ENCODE results near the gene SH2D4B.

Gene SH2D4B

DNA sequence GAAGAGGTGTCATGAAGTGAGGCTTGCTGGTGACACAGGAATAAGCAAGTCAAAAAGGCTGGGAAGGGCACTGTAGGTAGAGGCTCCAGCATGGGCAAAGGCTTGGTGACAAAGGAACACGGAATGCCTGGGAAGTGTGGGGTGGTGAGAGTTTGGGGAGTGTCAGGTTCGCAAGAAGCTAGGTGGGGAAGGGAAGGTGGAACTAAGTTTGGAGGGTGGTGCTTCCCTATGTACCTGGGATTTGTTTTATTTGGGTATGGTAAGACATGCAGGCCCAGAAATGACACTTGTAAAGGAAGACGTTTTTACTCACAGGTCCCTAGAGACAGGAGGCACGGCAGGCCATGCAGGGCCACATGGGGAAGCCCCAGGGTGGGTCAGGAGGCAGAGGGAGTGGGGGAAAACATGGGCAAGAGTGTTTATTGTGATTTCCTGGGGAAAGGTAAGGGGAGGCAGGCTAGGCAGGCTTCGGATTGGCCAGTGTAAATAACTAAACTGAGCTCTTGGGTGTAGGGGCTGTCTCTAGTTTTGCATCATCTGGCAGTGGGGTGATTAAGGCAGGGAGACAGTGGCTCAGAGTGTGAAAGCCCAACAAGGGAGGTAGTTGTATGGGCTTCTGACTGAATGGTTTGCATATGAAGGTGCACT is 52.1 kb downstream of the SH2D4B start:
- Histone ChIP-seq H3K9ac (ENCODE audit: low read depth in 1 of 2, low read length in 2 of 2) (no peak overlapping the region), H3K9me3 (ENCODE audit: control insufficient read depth in 2 of 2, low read length in 2 of 2) (no peaks in the 10 kb centered on the region), H3K27me3 (ENCODE audit: control insufficient read depth in 2 of 2, insufficient read depth in 2 of 2, low read length in 2 of 2) (no peaks in the 10 kb centered on the region), H3K36me3 (ENCODE audit: control insufficient read depth in 2 of 2, insufficient read depth in 2 of 2, low read length in 2 of 2) (no peaks in the 10 kb centered on the region), H3K4me1 (ENCODE audit: control insufficient read depth in 2 of 2, insufficient read depth in 2 of 2, low read length in 2 of 2) (no peaks in the 10 kb centered on the region), H3K4me3 (ENCODE audit: low read length in 2 of 2) (no peak overlapping the region), H3K27ac (ENCODE audit: low read depth in 2 of 2, low read length in 2 of 2) (no peak overlapping the region)

DNA sequence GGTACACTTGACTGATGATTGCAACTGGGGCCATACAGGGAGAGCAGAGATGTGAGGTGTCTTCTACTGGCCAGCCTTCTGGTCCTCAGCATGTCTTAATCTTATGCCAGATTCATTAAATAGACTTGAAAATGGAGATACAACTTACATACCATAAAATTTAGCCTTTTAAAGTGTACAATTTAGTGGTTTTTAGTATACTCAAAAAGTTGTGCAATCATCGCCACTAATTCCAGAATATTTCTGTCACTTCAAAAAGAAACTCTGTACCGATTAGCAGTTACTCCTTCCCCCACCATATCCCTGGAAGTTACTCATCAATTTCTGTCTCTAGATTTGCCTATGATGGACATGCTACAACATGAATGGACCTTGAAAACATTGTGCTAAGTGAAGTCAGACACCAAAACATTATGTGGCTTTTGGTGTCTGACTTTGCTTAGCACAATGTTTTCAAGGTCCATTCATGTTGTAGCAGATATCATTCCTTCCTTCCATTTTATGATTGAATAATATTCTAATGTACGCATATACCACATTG is 53.0 kb downstream of the SH2D4B start:
- H3K9ac ChIP-seq (ENCODE audit: low read depth in 1 of 2, low read length in 2 of 2), result no peak overlapping the region
- no peaks in the 10 kb centered on the region for H3K4me1 ChIP-seq (ENCODE audit: control insufficient read depth in 2 of 2, insufficient read depth in 2 of 2, low read length in 2 of 2)
- H3K27ac ChIP-seq (ENCODE audit: low read depth in 2 of 2, low read length in 2 of 2), result no peak overlapping the region
- no peaks in the 10 kb centered on the region for H3K9me3 ChIP-seq (ENCODE audit: control insufficient read depth in 2 of 2, low read length in 2 of 2)
- H3K27me3 ChIP-seq (ENCODE audit: control insufficient read depth in 2 of 2, insufficient read depth in 2 of 2, low read length in 2 of 2), result no peaks in the 10 kb centered on the region
- no peaks in the 10 kb centered on the region for H3K36me3 ChIP-seq (ENCODE audit: control insufficient read depth in 2 of 2, insufficient read depth in 2 of 2, low read length in 2 of 2)
- no peak overlapping the region for H3K4me3 ChIP-seq (ENCODE audit: low read length in 2 of 2)

DNA sequence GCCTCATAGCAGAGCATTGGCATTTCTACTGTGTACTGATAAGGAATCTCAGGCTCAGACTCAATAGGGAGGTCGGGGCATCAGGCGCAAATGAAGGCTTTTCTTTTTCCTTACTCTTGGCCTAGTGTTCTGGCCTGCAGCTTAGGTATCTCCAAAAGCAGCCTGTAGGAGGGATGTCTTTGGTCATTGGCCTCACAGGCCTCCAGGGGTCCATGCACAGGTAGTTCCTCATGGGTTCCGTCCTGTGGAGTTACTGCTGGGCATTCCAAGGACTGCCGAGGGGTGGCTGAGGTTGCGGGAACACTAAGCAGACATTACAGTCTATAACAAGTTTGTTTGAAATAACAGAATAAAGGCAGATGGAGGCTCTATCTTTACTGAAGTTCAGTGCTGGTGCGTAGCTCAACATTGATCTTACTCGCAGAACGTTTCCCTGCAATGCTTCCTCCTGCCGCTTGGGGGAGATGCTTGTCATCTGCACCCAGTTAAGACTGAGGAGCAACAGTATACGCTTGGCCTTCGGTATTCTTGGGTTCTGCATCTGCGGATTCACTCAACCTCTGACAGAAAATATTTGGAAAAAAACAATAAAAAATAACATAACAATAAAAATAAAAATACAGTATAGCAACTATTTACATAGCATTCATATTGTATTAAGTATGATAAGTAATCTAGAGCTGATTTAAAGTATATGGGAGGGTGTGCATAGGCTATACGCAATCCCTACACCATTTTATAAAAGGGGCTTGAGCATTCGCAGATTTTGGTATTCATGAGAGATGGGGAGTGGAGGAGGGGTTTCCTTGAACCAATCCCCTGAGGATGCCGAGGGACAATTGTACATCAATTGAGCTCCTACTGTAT is 58.9 kb downstream of the SH2D4B start:
- Histone ChIP-seq H3K9ac (ENCODE audit: low read depth in 1 of 2, low read length in 2 of 2) (no peak overlapping the region), H3K27me3 (ENCODE audit: control insufficient read depth in 2 of 2, insufficient read depth in 2 of 2, low read length in 2 of 2) (no peaks in the 10 kb centered on the region), H3K36me3 (ENCODE audit: control insufficient read depth in 2 of 2, insufficient read depth in 2 of 2, low read length in 2 of 2) (no peaks in the 10 kb centered on the region)

DNA sequence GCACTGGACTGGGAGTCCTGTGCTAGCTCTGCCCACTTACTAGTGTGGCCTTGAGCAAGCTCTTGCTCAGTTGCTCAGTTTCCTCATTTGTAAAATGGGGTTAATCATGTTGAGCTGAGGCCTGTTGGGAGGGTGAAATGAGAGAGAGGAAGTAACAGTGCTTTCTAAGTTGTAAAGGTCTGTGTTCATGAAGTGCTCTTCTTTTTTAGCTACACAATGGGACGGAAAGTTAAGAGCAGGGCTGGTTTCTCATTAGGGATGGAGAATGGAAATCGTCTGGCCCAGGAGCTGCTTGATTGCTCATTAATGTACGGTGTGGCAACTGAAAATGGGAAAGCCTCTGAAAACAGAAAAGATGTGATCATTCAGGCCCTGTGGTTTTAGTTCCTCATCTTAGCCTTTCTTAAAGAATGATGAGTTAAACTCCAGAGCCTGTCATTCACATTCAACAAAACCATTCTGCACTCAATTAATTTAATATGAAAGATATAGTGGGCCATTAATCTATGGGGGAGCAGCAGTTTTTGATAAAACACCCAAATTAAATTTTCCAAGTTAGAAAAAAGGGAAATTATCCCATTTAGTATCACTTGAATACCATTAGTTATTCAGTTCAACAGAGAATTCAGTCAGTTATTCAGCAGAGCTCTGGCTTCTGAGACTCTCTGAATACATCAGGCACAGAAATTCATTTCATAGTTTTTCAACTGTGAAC is 60.5 kb downstream of the SH2D4B start:
- H3K27me3 ChIP-seq (ENCODE audit: control insufficient read depth in 2 of 2, insufficient read depth in 2 of 2, low read length in 2 of 2), result no peaks in the 10 kb centered on the region
- no peak overlapping the region for H3K9ac ChIP-seq (ENCODE audit: low read depth in 1 of 2, low read length in 2 of 2)
- H3K36me3 ChIP-seq (ENCODE audit: control insufficient read depth in 2 of 2, insufficient read depth in 2 of 2, low read length in 2 of 2), result no peaks in the 10 kb centered on the region
- no peak overlapping the region for H3K27ac ChIP-seq (ENCODE audit: low read depth in 2 of 2, low read length in 2 of 2)
- no peaks in the 10 kb centered on the region for H3K4me1 ChIP-seq (ENCODE audit: control insufficient read depth in 2 of 2, insufficient read depth in 2 of 2, low read length in 2 of 2)
- no peaks in the 10 kb centered on the region for H3K9me3 ChIP-seq (ENCODE audit: control insufficient read depth in 2 of 2, low read length in 2 of 2)
- no peak overlapping the region for H3K4me3 ChIP-seq (ENCODE audit: low read length in 2 of 2)

More for the DNA sequence above, 58.9 kb downstream of the SH2D4B start:
- Histone ChIP-seq H3K27ac (ENCODE audit: low read depth in 2 of 2, low read length in 2 of 2) (no peak overlapping the region), H3K4me3 (ENCODE audit: low read length in 2 of 2) (no peak overlapping the region), H3K9me3 (ENCODE audit: control insufficient read depth in 2 of 2, low read length in 2 of 2) (no peaks in the 10 kb centered on the region), H3K4me1 (ENCODE audit: control insufficient read depth in 2 of 2, insufficient read depth in 2 of 2, low read length in 2 of 2) (no peaks in the 10 kb centered on the region)

DNA sequence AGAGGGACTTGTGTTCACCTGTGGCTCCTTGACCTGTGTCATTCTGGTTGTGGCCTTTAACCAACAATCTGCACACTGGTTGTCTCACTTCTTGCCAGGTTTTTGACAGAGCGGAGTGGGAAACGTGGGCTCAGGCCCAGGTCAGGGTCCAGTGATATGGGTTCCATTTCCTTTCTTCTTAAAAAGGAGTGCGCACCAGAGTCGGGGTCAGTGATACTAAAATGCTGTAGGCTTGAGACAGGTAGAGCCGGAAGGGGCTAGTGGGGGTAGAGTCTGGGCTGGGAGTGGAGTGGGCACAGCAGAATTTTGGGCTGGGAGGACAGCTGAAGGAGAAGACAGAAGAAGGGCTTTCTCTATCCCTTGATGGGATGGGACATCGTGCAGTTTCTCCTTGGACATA is 61.2 kb downstream of the SH2D4B start:
- Histone ChIP-seq H3K9ac (ENCODE audit: low read depth in 1 of 2, low read length in 2 of 2) (no peak overlapping the region), H3K27me3 (ENCODE audit: control insufficient read depth in 2 of 2, insufficient read depth in 2 of 2, low read length in 2 of 2) (no peaks in the 10 kb centered on the region), H3K4me3 (ENCODE audit: low read length in 2 of 2) (no peak overlapping the region), H3K36me3 (ENCODE audit: control insufficient read depth in 2 of 2, insufficient read depth in 2 of 2, low read length in 2 of 2) (no peaks in the 10 kb centered on the region), H3K4me1 (ENCODE audit: control insufficient read depth in 2 of 2, insufficient read depth in 2 of 2, low read length in 2 of 2) (no peaks in the 10 kb centered on the region), H3K9me3 (ENCODE audit: control insufficient read depth in 2 of 2, low read length in 2 of 2) (no peaks in the 10 kb centered on the region), H3K27ac (ENCODE audit: low read depth in 2 of 2, low read length in 2 of 2) (no peak overlapping the region)

DNA sequence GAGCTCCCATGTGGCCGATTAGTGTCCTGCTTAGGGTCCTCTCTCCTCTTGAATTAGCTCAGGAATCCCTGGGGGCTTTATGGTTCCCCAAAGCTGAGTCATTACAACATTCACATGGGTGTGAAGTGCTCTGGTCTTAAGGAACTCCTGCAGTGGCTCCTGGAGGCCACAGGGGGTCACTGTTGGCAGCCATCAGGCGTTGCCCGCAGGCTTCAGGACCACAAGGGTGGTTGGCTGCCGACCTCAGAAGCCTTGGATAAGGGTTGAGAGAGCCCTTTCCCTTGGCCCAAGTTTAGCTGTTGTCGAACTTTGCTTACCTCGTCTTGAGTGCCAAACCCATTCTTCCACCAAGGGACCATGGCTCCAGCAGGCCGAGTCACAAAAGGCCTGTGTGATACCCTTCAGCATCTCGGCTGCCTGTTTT is 61.7 kb downstream of the SH2D4B start:
- no peaks in the 10 kb centered on the region for H3K27me3 ChIP-seq (ENCODE audit: control insufficient read depth in 2 of 2, insufficient read depth in 2 of 2, low read length in 2 of 2)
- H3K4me1 ChIP-seq (ENCODE audit: control insufficient read depth in 2 of 2, insufficient read depth in 2 of 2, low read length in 2 of 2), result no peaks in the 10 kb centered on the region
- no peaks in the 10 kb centered on the region for H3K9me3 ChIP-seq (ENCODE audit: control insufficient read depth in 2 of 2, low read length in 2 of 2)
- no peak overlapping the region for H3K4me3 ChIP-seq (ENCODE audit: low read length in 2 of 2)
- H3K36me3 ChIP-seq (ENCODE audit: control insufficient read depth in 2 of 2, insufficient read depth in 2 of 2, low read length in 2 of 2), result no peaks in the 10 kb centered on the region
- H3K9ac ChIP-seq (ENCODE audit: low read depth in 1 of 2, low read length in 2 of 2), result no peak overlapping the region
- H3K27ac ChIP-seq (ENCODE audit: low read depth in 2 of 2, low read length in 2 of 2), result no peak overlapping the region

DNA sequence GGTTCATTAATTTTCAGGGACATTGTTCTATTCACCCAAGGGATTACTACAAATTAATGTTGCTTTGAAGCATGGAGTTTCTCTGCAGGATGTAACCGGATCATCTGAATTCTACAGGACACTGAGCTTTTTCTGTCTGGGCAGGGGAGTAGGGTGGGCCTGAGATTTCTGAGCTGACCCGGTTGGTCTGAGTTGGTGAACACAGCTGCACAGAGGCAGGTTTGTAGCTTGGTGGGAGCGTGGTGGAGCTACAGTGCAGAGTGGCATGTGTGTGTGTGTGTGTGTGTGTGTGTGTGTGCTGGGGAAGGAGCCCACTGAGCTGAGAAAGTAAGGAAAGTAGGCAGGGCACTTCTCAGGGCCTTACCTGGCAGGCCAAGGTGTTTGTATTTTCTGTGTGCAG is 62.6 kb downstream of the SH2D4B start:
- H3K27me3 ChIP-seq (ENCODE audit: control insufficient read depth in 2 of 2, insufficient read depth in 2 of 2, low read length in 2 of 2), result no peaks in the 10 kb centered on the region
- no peak overlapping the region for H3K4me3 ChIP-seq (ENCODE audit: low read length in 2 of 2)
- no peaks in the 10 kb centered on the region for H3K36me3 ChIP-seq (ENCODE audit: control insufficient read depth in 2 of 2, insufficient read depth in 2 of 2, low read length in 2 of 2)
- no peaks in the 10 kb centered on the region for H3K4me1 ChIP-seq (ENCODE audit: control insufficient read depth in 2 of 2, insufficient read depth in 2 of 2, low read length in 2 of 2)
- H3K27ac ChIP-seq (ENCODE audit: low read depth in 2 of 2, low read length in 2 of 2), result no peak overlapping the region
- H3K9ac ChIP-seq (ENCODE audit: low read depth in 1 of 2, low read length in 2 of 2), result no peak overlapping the region
- no peaks in the 10 kb centered on the region for H3K9me3 ChIP-seq (ENCODE audit: control insufficient read depth in 2 of 2, low read length in 2 of 2)

DNA sequence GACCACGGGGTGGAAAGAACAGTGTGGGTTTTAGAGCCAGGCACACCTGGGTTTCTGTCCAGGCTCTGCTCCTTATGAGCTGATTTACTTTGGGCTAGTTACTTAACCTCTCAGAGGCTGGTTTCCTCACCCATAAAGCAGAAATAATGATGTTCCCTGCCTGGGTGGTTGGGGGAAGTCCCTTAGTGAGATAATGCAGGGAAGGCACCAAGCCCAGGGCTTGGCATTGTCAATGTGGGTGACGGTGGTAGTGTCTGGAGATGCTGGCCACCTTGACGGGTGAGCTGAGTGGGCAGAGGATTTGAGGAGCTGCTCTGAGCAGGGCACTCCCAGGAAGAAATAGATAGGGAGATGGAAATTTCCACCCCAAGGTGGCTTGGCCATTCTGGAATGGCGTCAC is 65.2 kb downstream of the SH2D4B start:
- no peak overlapping the region for H3K4me3 ChIP-seq (ENCODE audit: low read length in 2 of 2)
- no peaks in the 10 kb centered on the region for H3K36me3 ChIP-seq (ENCODE audit: control insufficient read depth in 2 of 2, insufficient read depth in 2 of 2, low read length in 2 of 2)
- H3K27me3 ChIP-seq (ENCODE audit: control insufficient read depth in 2 of 2, insufficient read depth in 2 of 2, low read length in 2 of 2), result no peaks in the 10 kb centered on the region
- no peak overlapping the region for H3K9ac ChIP-seq (ENCODE audit: low read depth in 1 of 2, low read length in 2 of 2)
- H3K4me1 ChIP-seq (ENCODE audit: control insufficient read depth in 2 of 2, insufficient read depth in 2 of 2, low read length in 2 of 2), result no peaks in the 10 kb centered on the region
- H3K9me3 ChIP-seq (ENCODE audit: control insufficient read depth in 2 of 2, low read length in 2 of 2), result no peaks in the 10 kb centered on the region
- H3K27ac ChIP-seq (ENCODE audit: low read depth in 2 of 2, low read length in 2 of 2), result no peak overlapping the region

DNA sequence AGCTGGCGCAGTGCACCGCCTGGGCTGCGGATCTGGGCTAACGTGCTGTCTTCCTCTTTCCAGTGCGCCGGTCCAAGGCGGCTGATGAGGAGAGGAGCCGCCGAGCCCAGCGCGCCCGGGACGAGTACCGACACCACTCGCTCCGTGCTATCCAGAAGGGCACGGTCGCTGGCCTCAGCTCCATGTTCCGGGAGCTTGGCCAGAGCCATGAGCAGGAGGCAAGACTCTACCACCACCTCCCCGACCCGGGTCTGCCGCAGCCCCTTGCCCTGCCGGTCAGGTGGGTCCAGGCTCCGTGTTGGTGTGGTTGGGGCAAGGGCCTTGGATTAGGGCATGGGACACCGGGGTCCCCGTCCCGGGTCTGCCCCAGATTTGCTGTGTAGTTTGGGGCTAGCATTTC is 65.8 kb downstream of the SH2D4B start:
- Histone ChIP-seq H3K27me3 (ENCODE audit: control insufficient read depth in 2 of 2, insufficient read depth in 2 of 2, low read length in 2 of 2) (no peaks in the 10 kb centered on the region), H3K4me1 (ENCODE audit: control insufficient read depth in 2 of 2, insufficient read depth in 2 of 2, low read length in 2 of 2) (no peaks in the 10 kb centered on the region), H3K9ac (ENCODE audit: low read depth in 1 of 2, low read length in 2 of 2) (no peak overlapping the region), H3K36me3 (ENCODE audit: control insufficient read depth in 2 of 2, insufficient read depth in 2 of 2, low read length in 2 of 2) (no peaks in the 10 kb centered on the region), H3K27ac (ENCODE audit: low read depth in 2 of 2, low read length in 2 of 2) (no peak overlapping the region), H3K4me3 (ENCODE audit: low read length in 2 of 2) (no peak overlapping the region), H3K9me3 (ENCODE audit: control insufficient read depth in 2 of 2, low read length in 2 of 2) (no peaks in the 10 kb centered on the region)

DNA sequence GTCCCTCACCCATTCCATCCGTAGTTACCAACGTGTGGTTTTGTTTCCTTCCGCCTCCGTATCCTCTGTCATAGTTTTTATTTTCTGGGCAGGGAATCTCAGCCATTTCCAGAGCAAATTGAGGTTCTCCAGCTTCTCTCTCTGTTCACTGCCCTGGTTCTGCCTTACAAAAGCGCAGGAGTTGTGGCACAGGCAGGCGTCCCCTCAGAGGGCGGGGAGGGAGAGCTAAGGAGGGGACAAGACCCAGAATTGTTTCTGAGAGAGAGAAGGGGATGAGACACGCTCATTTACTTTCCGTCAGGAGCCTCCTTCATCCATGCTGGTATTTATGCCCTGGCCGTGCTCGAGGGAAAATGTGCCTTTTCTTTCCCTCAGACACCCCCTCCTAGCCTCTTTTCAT is 71.0 kb downstream of the SH2D4B start:
- no peaks in the 10 kb centered on the region for H3K36me3 ChIP-seq (ENCODE audit: control insufficient read depth in 2 of 2, insufficient read depth in 2 of 2, low read length in 2 of 2)

More for the DNA sequence above, 71.0 kb downstream of the SH2D4B start:
- Histone ChIP-seq H3K9ac (ENCODE audit: low read depth in 1 of 2, low read length in 2 of 2) (no peak overlapping the region), H3K9me3 (ENCODE audit: control insufficient read depth in 2 of 2, low read length in 2 of 2) (no peaks in the 10 kb centered on the region), H3K27me3 (ENCODE audit: control insufficient read depth in 2 of 2, insufficient read depth in 2 of 2, low read length in 2 of 2) (no peaks in the 10 kb centered on the region), H3K4me3 (ENCODE audit: low read length in 2 of 2) (no peak overlapping the region), H3K4me1 (ENCODE audit: control insufficient read depth in 2 of 2, insufficient read depth in 2 of 2, low read length in 2 of 2) (no peaks in the 10 kb centered on the region), H3K27ac (ENCODE audit: low read depth in 2 of 2, low read length in 2 of 2) (no peak overlapping the region)
